GM21447 (cell line): ENCODE results near the gene PLEKHH2.

Experiments used
- ATAC-seq: cut with Tn5 transposase; IDR thresholded peaks from one replicate; pipeline ENCODE4 v1.9.1; 2021; ENCODE audit not compliant: unreplicated experiment

The PLEKHH2 gene

GRCh38 chr2:43803113-43803512, 166.1 kb downstream of the PLEKHH2 start:
- no peak for ATAC-seq

- ATAC-seq, result no peak
These were observed 169.6 kb downstream of the PLEKHH2 start for GRCh38 chr2:43806719-43807031.

DNA sequence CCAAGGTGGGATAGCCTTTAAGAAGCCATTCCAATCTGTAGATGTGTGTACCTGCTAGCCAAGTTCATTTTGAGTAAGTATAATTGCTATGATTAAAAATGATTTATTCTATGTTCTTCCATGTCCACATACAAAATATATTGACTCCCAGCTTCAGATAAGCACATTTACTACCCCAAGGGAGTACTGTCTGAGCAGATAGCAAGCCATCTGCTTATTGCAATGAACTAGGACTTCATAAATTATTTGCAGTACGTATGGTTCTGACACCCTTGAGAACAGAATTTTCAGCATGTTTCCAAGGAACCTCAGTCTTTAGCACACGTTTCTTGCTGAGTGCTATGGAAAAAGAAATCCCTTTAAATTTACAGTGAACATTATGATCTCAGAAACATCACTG, 173.4 kb downstream of the PLEKHH2 start:
- no peak for ATAC-seq

GRCh38 chr2:43810888-43811287, 173.8 kb downstream of the PLEKHH2 start:
- ATAC-seq, result no peak

- no peak for ATAC-seq
These were observed 174.9 kb downstream of the PLEKHH2 start for GRCh38 chr2:43812006-43812405.

GRCh38 chr2:43812947-43813346, 175.9 kb downstream of the PLEKHH2 start:
- no peak for ATAC-seq

- ATAC-seq, result no peak
These were observed 177.7 kb downstream of the PLEKHH2 start for GRCh38 chr2:43814711-43815110.
